ENCODE data around the gene ARL3. TPM values are rescaled to one million over a fixed set of nuclear protein-coding genes. Genes with fewer than 3 reads are reported as not detected.

ARL3 gene
- total RNA-seq, 4 donors from 2014 or later = 1.4 to 9.1 (median 2.4) TPM

GRCh38 chr10:102644066-102644645 lies 70.0 kb downstream of the ARL3 start, which contains the start of gene TRIM8:
TRIM8 (plus strand) TSS chr10:102644479; CDS start chr10:102644618, 139 bp downstream.
- Histone ChIP-seq H3K27ac (peak within 1 kb of the TSS; percentile 98 to 100 (median 100)), H3K9me3 (no peaks in the 10 kb centered on the region), H3K27me3 (no peaks in the 10 kb centered on the region), H3K4me3 (peak within 1 kb of the TSS; percentile 73 to 93 (median 80)), H3K36me3 (no peaks in the 10 kb centered on the region), H3K4me1 (peaks cover 3 to 28% (median 24%) of the 10 kb centered on the region in 4 donors)
- DNase-seq = peak; percentile 60 to 89 (median 85)
- TF ChIP-seq CTCF (IDR thresholded peaks at IDR 0.05) = peak in 2 of 6 experiments; percentile 24 to 31
- peak; percentile 81 to 82 for TF ChIP-seq POLR2A (IDR thresholded peaks at IDR 0.05)

GRCh38 chr10:102643336-102644065 lies 70.7 kb downstream of the ARL3 start:
- Histone ChIP-seq H3K36me3 (no peaks in the 10 kb centered on the region), H3K27me3 (no peaks in the 10 kb centered on the region), H3K27ac (peak overlapping the region; percentile 98 to 100 (median 100)), H3K9me3 (no peaks in the 10 kb centered on the region), H3K4me3 (peak overlapping the region; percentile 73 to 93 (median 80)), H3K4me1 (peaks cover 3 to 21% (median 18%) of the 10 kb centered on the region in 4 donors)
- no peak for TF ChIP-seq POLR2A (IDR thresholded peaks at IDR 0.05)
- TF ChIP-seq CTCF (IDR thresholded peaks at IDR 0.05) = no peak
- DNase-seq = peak; percentile 43 to 76 (median 70)

GRCh38 chr10:102642736-102643335 lies 71.4 kb downstream of the ARL3 start:
- Histone ChIP-seq H3K36me3 (no peaks in the 10 kb centered on the region), H3K4me3 (peak overlapping the region; percentile 73 to 93 (median 80)), H3K27me3 (no peaks in the 10 kb centered on the region), H3K4me1 (peaks cover 3 to 15% (median 11%) of the 10 kb centered on the region in 4 donors), H3K27ac (peak overlapping the region; percentile 98 to 100 (median 100)), H3K9me3 (no peaks in the 10 kb centered on the region)
- DNase-seq = peak; percentile 59 to 85 (median 82)
- TF ChIP-seq CTCF (IDR thresholded peaks at IDR 0.05) (no peak), POLR2A (IDR thresholded peaks at IDR 0.05) (peak; percentile 42 to 77)

GRCh38 chr10:102641880-102642735 lies 72.1 kb downstream of the ARL3 start:
- Histone ChIP-seq H3K27ac (peak overlapping the region; percentile 98 to 100 (median 100)), H3K9me3 (no peaks in the 10 kb centered on the region), H3K36me3 (no peaks in the 10 kb centered on the region), H3K4me3 (peak overlapping the region; percentile 73 to 93 (median 80)), H3K4me1 (peaks cover 0 to 7% (median 4%) of the 10 kb centered on the region in 4 donors), H3K27me3 (no peaks in the 10 kb centered on the region)
- peak; percentile 62 to 91 for TF ChIP-seq POLR2A (IDR thresholded peaks at IDR 0.05)
- TF ChIP-seq CTCF (IDR thresholded peaks at IDR 0.05) = no peak
- peak; percentile 99 for DNase-seq

GRCh38 chr10:102641402-102641801 lies 72.8 kb downstream of the ARL3 start:
- Histone ChIP-seq H3K27me3 (no peaks in the 10 kb centered on the region), H3K4me3 (peak overlapping the region in 3 of 4 donors; percentile 73 to 93 (median 74)), H3K9me3 (no peaks in the 10 kb centered on the region), H3K4me1 (peaks cover 0 to under 1% (median 0%) of the 10 kb centered on the region in 4 donors), H3K27ac (peak overlapping the region; percentile 98 to 100 (median 100)), H3K36me3 (no peaks in the 10 kb centered on the region)
- TF ChIP-seq POLR2A (IDR thresholded peaks at IDR 0.05) (no peak), CTCF (IDR thresholded peaks at IDR 0.05) (no peak)
- DNase-seq = no peak

Measured in Peyer's patch (tissue), 4 donors.